ENCODE data around the gene JMJD6.

The JMJD6 gene

DNA sequence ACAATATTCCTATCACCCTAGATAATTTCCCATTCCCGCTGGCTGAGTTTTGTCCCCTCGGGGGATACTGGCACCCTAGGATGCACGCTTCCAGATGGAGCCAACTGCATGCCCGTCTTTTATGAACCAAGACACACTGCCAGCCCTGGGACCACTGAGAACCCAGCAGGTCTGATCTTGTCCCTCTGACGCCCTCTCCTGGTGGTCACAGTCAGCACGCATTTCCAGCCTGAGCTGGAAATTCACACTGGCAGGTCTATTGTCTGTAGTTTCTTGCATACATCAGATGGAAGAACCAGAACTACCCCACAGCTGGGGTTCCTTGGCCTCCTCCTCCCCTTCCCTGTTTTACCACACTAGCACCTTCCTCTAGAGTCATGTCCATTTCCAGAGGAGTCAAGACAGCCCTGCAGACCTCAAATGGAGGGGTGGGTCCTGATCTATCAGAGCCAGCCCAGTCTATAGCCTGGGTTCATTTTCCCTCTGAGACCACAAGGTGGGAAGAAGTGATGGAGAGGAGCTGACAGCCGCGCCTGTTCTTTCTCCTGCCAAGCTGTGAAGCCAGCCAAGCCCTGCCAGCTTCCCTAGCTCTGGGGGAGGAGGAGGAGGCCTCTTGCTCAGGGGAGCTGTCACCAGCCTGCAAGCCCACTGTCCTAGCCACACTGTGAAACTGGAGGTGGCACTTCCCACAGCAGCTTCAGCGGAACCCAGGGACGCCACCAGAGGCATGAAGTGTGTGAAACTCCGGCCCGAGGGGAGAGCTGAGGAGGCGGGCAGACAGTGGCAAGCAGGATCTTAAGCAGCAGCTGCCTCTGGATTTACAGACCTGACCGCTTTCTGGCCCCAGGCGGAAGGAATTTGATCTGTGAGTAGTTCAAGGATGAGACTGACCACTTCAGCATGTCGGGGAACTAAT, 44.9 kb downstream of the JMJD6 start:
- Histone ChIP-seq H3K4me1 (ENCODE audit: insufficient read depth, insufficient read length) (peaks cover 9% of the 10 kb centered on the region), H3K9ac (ENCODE audit: insufficient read length, low read depth) (no peak overlapping the region), H3K36me3 (ENCODE audit: insufficient read depth, insufficient read length, low read length) (peaks cover 23% of the 10 kb centered on the region), H3K9me3 (ENCODE audit: insufficient read depth, low read length) (no peaks in the 10 kb centered on the region), H3K27me3 (ENCODE audit: insufficient read depth, insufficient read length) (no peaks in the 10 kb centered on the region), H3K4me3 (ENCODE audit: insufficient read length, low read depth) (no peak overlapping the region)
- peak; percentile 59 for DNase-seq (ENCODE audit: low read depth, low spot score)
- TF ChIP-seq YY1 (IDR thresholded peaks at IDR 0.05; ENCODE audit: insufficient read depth, insufficient read length) (no peak), SUZ12 (IDR thresholded peaks at IDR 0.05; ENCODE audit: extremely low read depth, insufficient read depth, insufficient read length) (no peak), ZNF274 (IDR thresholded peaks at IDR 0.05; ENCODE audit: low read depth, low read length) (no peak)

DNA sequence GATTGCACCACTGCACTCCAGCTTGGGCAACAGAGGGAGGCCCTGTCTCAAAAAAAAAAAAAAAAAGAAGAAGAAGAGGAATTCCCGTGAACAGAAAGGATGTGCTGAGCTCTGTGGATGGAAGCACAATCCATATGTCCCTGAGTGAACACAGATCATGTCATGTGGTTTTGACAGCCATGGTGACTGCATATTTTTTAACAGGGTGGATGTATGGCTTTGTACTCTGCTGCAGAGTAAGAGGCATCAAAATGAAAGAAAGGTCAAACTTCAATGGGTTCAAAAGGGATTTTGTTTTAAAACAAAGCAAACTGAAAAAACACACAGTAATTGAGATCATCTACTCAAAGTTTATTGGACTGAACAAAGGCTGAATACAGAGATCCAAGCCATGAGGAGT, 47.2 kb downstream of the JMJD6 start:
- Histone ChIP-seq H3K4me3 (ENCODE audit: insufficient read length, low read depth) (no peak overlapping the region), H3K9ac (ENCODE audit: insufficient read length, low read depth) (no peak overlapping the region), H3K4me1 (ENCODE audit: insufficient read depth, insufficient read length) (peaks cover 9% of the 10 kb centered on the region), H3K27me3 (ENCODE audit: insufficient read depth, insufficient read length) (no peaks in the 10 kb centered on the region), H3K9me3 (ENCODE audit: insufficient read depth, low read length) (peaks cover 6% of the 10 kb centered on the region; the same call in 1 of the 2 replicates), H3K36me3 (ENCODE audit: insufficient read depth, insufficient read length, low read length) (peaks cover 18% of the 10 kb centered on the region)
- TF ChIP-seq SUZ12 (IDR thresholded peaks at IDR 0.05; ENCODE audit: extremely low read depth, insufficient read depth, insufficient read length): no peak
- no peak for TF ChIP-seq YY1 (IDR thresholded peaks at IDR 0.05; ENCODE audit: insufficient read depth, insufficient read length)
- TF ChIP-seq ZNF274 (IDR thresholded peaks at IDR 0.05; ENCODE audit: low read depth, low read length): no peak
- DNase-seq (ENCODE audit: low read depth, low spot score): no peak

DNA sequence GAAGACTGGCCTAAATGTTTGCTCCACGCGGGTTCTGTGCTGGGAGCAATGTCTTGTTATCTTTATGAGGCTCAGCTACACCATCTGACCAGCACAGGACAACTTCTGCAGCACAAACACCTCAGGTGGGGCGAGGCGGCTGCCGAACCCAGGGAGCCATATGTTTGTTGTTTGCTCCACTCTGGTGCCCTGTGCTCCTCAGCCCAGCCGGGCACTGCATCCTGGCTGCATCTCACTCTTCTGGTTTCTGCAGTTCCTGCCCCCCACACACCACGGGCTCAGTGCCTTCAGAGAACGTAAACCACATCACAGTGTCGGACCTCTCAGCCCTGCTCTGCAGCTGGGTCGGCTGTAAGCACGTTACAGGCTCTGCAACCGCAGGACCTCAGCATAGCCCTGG, 48.1 kb downstream of the JMJD6 start:
- peaks cover 9% of the 10 kb centered on the region for H3K4me1 ChIP-seq (ENCODE audit: insufficient read depth, insufficient read length)
- H3K9ac ChIP-seq (ENCODE audit: insufficient read length, low read depth): no peak overlapping the region
- H3K27me3 ChIP-seq (ENCODE audit: insufficient read depth, insufficient read length): no peaks in the 10 kb centered on the region
- no peak overlapping the region for H3K4me3 ChIP-seq (ENCODE audit: insufficient read length, low read depth)
- H3K9me3 ChIP-seq (ENCODE audit: insufficient read depth, low read length): peaks cover 6% of the 10 kb centered on the region; the same call in 1 of the 2 replicates
- TF ChIP-seq ZNF274 (IDR thresholded peaks at IDR 0.05; ENCODE audit: low read depth, low read length) (no peak), SUZ12 (IDR thresholded peaks at IDR 0.05; ENCODE audit: extremely low read depth, insufficient read depth, insufficient read length) (no peak), YY1 (IDR thresholded peaks at IDR 0.05; ENCODE audit: insufficient read depth, insufficient read length) (no peak)
- DNase-seq (ENCODE audit: low read depth, low spot score): no peak
- H3K36me3 ChIP-seq (ENCODE audit: insufficient read depth, insufficient read length, low read length): peaks cover 14% of the 10 kb centered on the region

DNA sequence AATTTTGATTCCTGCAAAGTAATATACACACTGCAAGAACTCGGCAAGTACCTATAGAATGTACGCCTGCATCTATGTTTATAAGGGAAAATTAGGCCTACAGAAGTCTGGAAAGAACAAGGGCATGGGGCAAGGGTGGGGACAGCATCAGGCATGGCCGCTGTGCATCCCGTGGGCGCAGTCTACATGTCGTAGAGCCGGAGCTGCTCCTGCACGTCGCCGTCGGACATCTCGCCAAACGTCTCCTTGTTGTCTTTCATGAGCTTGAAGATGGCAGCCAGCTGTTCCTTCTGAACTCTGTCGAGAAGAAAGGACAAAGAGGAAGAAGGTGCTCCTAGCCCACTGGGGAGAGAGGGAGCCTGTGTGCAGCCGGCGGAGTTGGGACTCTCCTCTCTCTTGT, 49.0 kb downstream of the JMJD6 start:
- Histone ChIP-seq H3K4me1 (ENCODE audit: insufficient read depth, insufficient read length) (peaks cover 9% of the 10 kb centered on the region), H3K9ac (ENCODE audit: insufficient read length, low read depth) (no peak overlapping the region), H3K4me3 (ENCODE audit: insufficient read length, low read depth) (no peak overlapping the region), H3K36me3 (ENCODE audit: insufficient read depth, insufficient read length, low read length) (peaks cover 6% of the 10 kb centered on the region), H3K27me3 (ENCODE audit: insufficient read depth, insufficient read length) (no peaks in the 10 kb centered on the region), H3K9me3 (ENCODE audit: insufficient read depth, low read length) (peaks cover 6% of the 10 kb centered on the region; the same call in 1 of the 2 replicates)
- TF ChIP-seq ZNF274 (IDR thresholded peaks at IDR 0.05; ENCODE audit: low read depth, low read length): no peak
- no peak for TF ChIP-seq YY1 (IDR thresholded peaks at IDR 0.05; ENCODE audit: insufficient read depth, insufficient read length)
- no peak for TF ChIP-seq SUZ12 (IDR thresholded peaks at IDR 0.05; ENCODE audit: extremely low read depth, insufficient read depth, insufficient read length)
- DNase-seq (ENCODE audit: low read depth, low spot score): no peak

DNA sequence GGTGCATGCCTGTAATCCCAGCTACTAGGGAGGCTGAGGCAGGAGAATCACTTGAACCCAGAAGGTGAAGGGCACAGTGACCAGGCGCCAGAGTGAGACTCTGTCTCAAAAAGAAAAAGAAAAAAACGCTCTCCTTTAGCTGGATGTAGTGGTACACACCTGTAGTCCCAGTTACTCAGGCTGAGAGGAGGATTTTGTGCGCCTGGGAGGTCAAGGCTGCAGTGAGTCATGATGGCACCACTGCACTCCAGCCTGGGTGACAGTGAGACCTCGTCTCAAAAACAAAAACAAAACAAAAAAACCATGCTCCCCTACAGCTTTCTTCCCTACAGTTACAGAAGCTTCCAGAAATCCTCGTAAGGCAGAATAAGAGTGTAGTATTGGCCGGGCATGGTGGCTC, 49.8 kb downstream of the JMJD6 start:
- Histone ChIP-seq H3K9ac (ENCODE audit: insufficient read length, low read depth) (no peak overlapping the region), H3K9me3 (ENCODE audit: insufficient read depth, low read length) (peaks cover 6% of the 10 kb centered on the region; the same call in 1 of the 2 replicates), H3K36me3 (ENCODE audit: insufficient read depth, insufficient read length, low read length) (peaks cover 5% of the 10 kb centered on the region), H3K4me3 (ENCODE audit: insufficient read length, low read depth) (no peak overlapping the region), H3K27me3 (ENCODE audit: insufficient read depth, insufficient read length) (no peaks in the 10 kb centered on the region), H3K4me1 (ENCODE audit: insufficient read depth, insufficient read length) (peaks cover 3% of the 10 kb centered on the region)
- DNase-seq (ENCODE audit: low read depth, low spot score): no peak
- TF ChIP-seq ZNF274 (IDR thresholded peaks at IDR 0.05; ENCODE audit: low read depth, low read length) (no peak), YY1 (IDR thresholded peaks at IDR 0.05; ENCODE audit: insufficient read depth, insufficient read length) (no peak)

DNA sequence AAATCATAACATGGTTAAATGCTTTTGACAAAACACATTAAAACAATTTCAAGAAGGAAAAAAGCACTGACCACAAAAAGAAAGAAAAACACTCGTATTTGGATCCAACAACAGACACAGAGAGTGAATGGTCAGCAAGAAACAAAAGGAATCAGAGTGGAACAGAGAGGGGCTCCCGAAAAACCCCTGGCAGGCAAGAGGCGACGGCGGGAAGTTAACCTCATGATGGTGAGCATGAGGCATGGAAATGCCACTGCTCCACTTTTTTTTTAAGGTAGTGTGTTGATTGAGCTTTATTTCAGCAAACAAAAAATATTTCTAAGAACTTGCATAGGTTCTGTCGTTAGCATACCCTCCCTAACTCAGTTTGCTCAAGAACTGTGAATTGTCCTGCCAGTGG, 50.8 kb downstream of the JMJD6 start:
- DNase-seq (ENCODE audit: low read depth, low spot score): no peak
- no peak overlapping the region for H3K4me3 ChIP-seq (ENCODE audit: insufficient read length, low read depth)
- H3K27me3 ChIP-seq (ENCODE audit: insufficient read depth, insufficient read length): no peaks in the 10 kb centered on the region
- peaks cover 6% of the 10 kb centered on the region; the same call in 1 of the 2 replicates for H3K9me3 ChIP-seq (ENCODE audit: insufficient read depth, low read length)
- TF ChIP-seq ZNF274 (IDR thresholded peaks at IDR 0.05; ENCODE audit: low read depth, low read length) (no peak), SUZ12 (IDR thresholded peaks at IDR 0.05; ENCODE audit: extremely low read depth, insufficient read depth, insufficient read length) (no peak)
- H3K4me1 ChIP-seq (ENCODE audit: insufficient read depth, insufficient read length): peaks cover 4% of the 10 kb centered on the region
- peaks cover 5% of the 10 kb centered on the region for H3K36me3 ChIP-seq (ENCODE audit: insufficient read depth, insufficient read length, low read length)
- H3K9ac ChIP-seq (ENCODE audit: insufficient read length, low read depth): no peak overlapping the region

DNA sequence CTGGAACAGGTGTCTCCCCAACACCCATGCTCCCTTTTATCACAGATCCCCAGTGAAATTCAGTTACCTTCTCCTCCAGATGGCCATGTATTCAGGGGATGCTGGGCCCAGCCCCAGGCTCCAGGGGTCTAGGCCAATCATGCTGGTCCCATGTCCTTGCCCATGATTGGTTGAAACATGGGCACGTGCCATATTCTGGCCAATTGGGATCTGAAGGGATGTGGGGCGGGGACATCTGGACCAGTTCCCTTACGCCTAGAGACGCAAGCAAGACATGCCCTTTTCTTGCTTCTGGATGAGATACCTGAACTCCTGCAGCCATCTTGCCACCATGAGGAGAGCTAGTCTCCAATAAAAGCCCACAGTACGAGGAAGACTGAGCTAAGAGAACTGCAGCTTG, 51.8 kb downstream of the JMJD6 start:
- H3K27me3 ChIP-seq (ENCODE audit: insufficient read depth, insufficient read length): no peaks in the 10 kb centered on the region
- TF ChIP-seq ZNF274 (IDR thresholded peaks at IDR 0.05; ENCODE audit: low read depth, low read length): no peak
- no peak for TF ChIP-seq SUZ12 (IDR thresholded peaks at IDR 0.05; ENCODE audit: extremely low read depth, insufficient read depth, insufficient read length)
- no peak for TF ChIP-seq YY1 (IDR thresholded peaks at IDR 0.05; ENCODE audit: insufficient read depth, insufficient read length)
- H3K36me3 ChIP-seq (ENCODE audit: insufficient read depth, insufficient read length, low read length): peaks cover 5% of the 10 kb centered on the region
- H3K9ac ChIP-seq (ENCODE audit: insufficient read length, low read depth): no peak overlapping the region
- H3K4me1 ChIP-seq (ENCODE audit: insufficient read depth, insufficient read length): peaks cover 4% of the 10 kb centered on the region
- DNase-seq (ENCODE audit: low read depth, low spot score): no peak
- peaks cover 6% of the 10 kb centered on the region; the same call in 1 of the 2 replicates for H3K9me3 ChIP-seq (ENCODE audit: insufficient read depth, low read length)
- no peak overlapping the region for H3K4me3 ChIP-seq (ENCODE audit: insufficient read length, low read depth)

Measured in NT2/D1 (cell line).